ENCODE results near the gene VIL1. TPM values are rescaled to one million over a fixed set of nuclear protein-coding genes. Genes with fewer than 3 reads are reported as not detected.

VIL1 gene
- total RNA-seq, 1 donor, result not detected

GRCh38 chr2:218405086-218405745 is 13.7 kb upstream of the VIL1 start:
- Histone ChIP-seq H3K27ac (ENCODE audit: low read depth, low read length) (peak overlapping the region; percentile 41), H3K4me1 (ENCODE audit: insufficient read depth, low read length) (peaks cover 19% of the 10 kb centered on the region), H3K4me2 (ENCODE audit: insufficient read depth, low read length) (peak overlapping the region; percentile 85), H3K9me3 (ENCODE audit: low read depth, low read length) (no peaks in the 10 kb centered on the region), H2AFZ (ENCODE audit: low read length) (no peak overlapping the region), H4K20me1 (ENCODE audit: insufficient read depth, low read length) (peaks cover 13% of the 10 kb centered on the region), H3K27me3 (ENCODE audit: insufficient read depth, low read length) (no peaks in the 10 kb centered on the region), H3K36me3 (ENCODE audit: insufficient read depth, low read length) (peaks cover 24% of the 10 kb centered on the region), H3K4me3 (ENCODE audit: insufficient read depth, low read length) (peak overlapping the region; percentile 65), H3K79me2 (ENCODE audit: insufficient read depth, low read length) (peaks cover 31% of the 10 kb centered on the region)
- DNase-seq (ENCODE audit: insufficient read length, low spot score, missing footprints), result peak; percentile 74
- TF ChIP-seq CTCF (IDR thresholded peaks at IDR 0.05; ENCODE audit: extremely low read depth, low read depth, low read length), result no peak

- peak overlapping the region; percentile 85 for H3K4me2 ChIP-seq (ENCODE audit: insufficient read depth, low read length)
- TF ChIP-seq CTCF (IDR thresholded peaks at IDR 0.05; ENCODE audit: extremely low read depth, low read depth, low read length), result no peak
- no peak for DNase-seq (ENCODE audit: insufficient read length, low spot score, missing footprints)
- H3K27me3 ChIP-seq (ENCODE audit: insufficient read depth, low read length), result no peaks in the 10 kb centered on the region
- H3K79me2 ChIP-seq (ENCODE audit: insufficient read depth, low read length), result peaks cover 26% of the 10 kb centered on the region
- peak overlapping the region; percentile 41 for H3K27ac ChIP-seq (ENCODE audit: low read depth, low read length)
- peaks cover 13% of the 10 kb centered on the region for H4K20me1 ChIP-seq (ENCODE audit: insufficient read depth, low read length)
- H3K4me3 ChIP-seq (ENCODE audit: insufficient read depth, low read length), result peak overlapping the region; percentile 65
- H2AFZ ChIP-seq (ENCODE audit: low read length), result peak overlapping the region; percentile 65
- H3K9me3 ChIP-seq (ENCODE audit: low read depth, low read length), result no peaks in the 10 kb centered on the region
- H3K4me1 ChIP-seq (ENCODE audit: insufficient read depth, low read length), result peaks cover 19% of the 10 kb centered on the region
- peaks cover 24% of the 10 kb centered on the region for H3K36me3 ChIP-seq (ENCODE audit: insufficient read depth, low read length)
These were observed 13.1 kb upstream of the VIL1 start for GRCh38 chr2:218405746-218406208.

- peaks cover 20% of the 10 kb centered on the region for H3K79me2 ChIP-seq (ENCODE audit: insufficient read depth, low read length)
- H3K27me3 ChIP-seq (ENCODE audit: insufficient read depth, low read length), result no peaks in the 10 kb centered on the region
- H3K4me1 ChIP-seq (ENCODE audit: insufficient read depth, low read length), result peaks cover 19% of the 10 kb centered on the region
- peak overlapping the region; percentile 65 for H2AFZ ChIP-seq (ENCODE audit: low read length)
- peaks cover 9% of the 10 kb centered on the region for H4K20me1 ChIP-seq (ENCODE audit: insufficient read depth, low read length)
- peak; percentile 100 for DNase-seq (ENCODE audit: insufficient read length, low spot score, missing footprints)
- peak overlapping the region; percentile 76 for H3K4me3 ChIP-seq (ENCODE audit: insufficient read depth, low read length)
- peaks cover 24% of the 10 kb centered on the region for H3K36me3 ChIP-seq (ENCODE audit: insufficient read depth, low read length)
- no peaks in the 10 kb centered on the region for H3K9me3 ChIP-seq (ENCODE audit: low read depth, low read length)
- peak overlapping the region; percentile 59 for H3K27ac ChIP-seq (ENCODE audit: low read depth, low read length)
- peak overlapping the region; percentile 90 for H3K4me2 ChIP-seq (ENCODE audit: insufficient read depth, low read length)
- TF ChIP-seq CTCF (IDR thresholded peaks at IDR 0.05; ENCODE audit: extremely low read depth, low read depth, low read length), result peak; percentile 63
These were observed 12.5 kb upstream of the VIL1 start for GRCh38 chr2:218406209-218406948.
